ENCODE data around the gene ASPHD2.
"Not testable (repeated sequence)": the region's sequence is repeated elsewhere in the genome, so short reads cannot be mapped to it uniquely, and the experiment has no call there.

The ASPHD2 gene

GRCh38 chr22:26416670-26417276 is 12.3 kb upstream of the ASPHD2 start:
- no peak for DNase-seq (ENCODE audit: low read depth)

- no peak for DNase-seq (ENCODE audit: low read depth)
These were observed 11.7 kb upstream of the ASPHD2 start for GRCh38 chr22:26417406-26417805.

DNA sequence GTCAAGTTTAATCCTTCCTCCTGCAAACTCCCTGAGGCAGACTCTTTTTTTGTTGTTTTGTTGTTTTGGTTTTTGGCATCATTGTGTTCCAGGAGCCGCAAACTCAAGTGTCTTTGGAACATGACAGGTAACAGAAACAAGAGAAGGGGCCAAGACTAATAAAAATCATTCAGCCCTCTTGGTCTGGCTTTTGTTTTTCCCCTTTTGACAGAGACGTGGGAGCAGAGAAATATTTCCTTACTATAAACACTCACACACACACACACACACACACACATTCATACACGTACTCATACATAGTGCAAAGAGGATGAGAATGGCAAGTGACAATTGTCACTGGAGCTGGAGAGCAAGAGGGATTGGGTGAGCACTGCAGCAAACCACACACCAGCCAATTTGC is 10.4 kb upstream of the ASPHD2 start:
- no peak for DNase-seq (ENCODE audit: low read depth)

DNA sequence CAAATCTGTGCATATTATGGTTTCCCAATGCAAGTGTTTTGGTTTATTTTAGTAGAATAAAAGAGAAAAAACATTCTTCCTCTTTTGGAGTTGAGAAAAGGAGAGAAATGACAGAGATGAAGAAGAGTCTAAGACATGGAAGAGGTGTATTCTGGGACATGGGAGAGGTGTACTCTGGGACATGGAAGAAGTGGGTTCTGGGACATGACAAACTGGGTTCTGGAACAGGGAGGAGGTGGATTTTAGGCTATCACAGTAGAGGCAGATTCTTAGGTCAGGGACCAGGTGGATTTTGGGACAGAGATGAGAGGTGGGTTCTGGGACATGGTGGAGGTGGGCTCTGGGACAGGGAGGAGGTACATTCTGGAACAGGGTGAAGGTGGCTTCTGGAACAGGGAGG is 2.1 kb upstream of the ASPHD2 start:
- no peak for DNase-seq (ENCODE audit: low read depth)

- DNase-seq (ENCODE audit: low read depth): no peak
These were observed 612 bp downstream of the ASPHD2 start for GRCh38 chr22:26429458-26430286.

DNA sequence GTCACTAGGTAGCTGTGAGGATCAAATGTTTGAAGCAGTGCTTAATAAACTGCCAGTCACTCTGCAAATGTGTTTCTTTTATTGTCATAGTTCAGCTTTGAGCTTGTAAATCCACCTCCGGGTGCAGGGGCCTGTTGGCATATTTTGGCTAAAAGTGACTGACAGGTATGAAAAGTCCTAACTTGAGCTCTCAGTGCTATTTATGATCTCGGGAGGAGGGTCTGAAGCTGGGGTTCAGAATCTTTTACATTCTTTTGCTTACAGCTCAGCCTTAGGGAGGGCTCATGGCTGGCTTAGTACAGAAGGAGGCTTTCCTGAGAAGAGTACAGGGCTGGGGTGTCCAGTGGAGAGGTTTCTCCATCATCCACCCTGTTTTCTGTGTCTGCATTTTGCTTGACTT is 1.5 kb downstream of the ASPHD2 start:
- DNase-seq (ENCODE audit: low read depth): no peak

DNA sequence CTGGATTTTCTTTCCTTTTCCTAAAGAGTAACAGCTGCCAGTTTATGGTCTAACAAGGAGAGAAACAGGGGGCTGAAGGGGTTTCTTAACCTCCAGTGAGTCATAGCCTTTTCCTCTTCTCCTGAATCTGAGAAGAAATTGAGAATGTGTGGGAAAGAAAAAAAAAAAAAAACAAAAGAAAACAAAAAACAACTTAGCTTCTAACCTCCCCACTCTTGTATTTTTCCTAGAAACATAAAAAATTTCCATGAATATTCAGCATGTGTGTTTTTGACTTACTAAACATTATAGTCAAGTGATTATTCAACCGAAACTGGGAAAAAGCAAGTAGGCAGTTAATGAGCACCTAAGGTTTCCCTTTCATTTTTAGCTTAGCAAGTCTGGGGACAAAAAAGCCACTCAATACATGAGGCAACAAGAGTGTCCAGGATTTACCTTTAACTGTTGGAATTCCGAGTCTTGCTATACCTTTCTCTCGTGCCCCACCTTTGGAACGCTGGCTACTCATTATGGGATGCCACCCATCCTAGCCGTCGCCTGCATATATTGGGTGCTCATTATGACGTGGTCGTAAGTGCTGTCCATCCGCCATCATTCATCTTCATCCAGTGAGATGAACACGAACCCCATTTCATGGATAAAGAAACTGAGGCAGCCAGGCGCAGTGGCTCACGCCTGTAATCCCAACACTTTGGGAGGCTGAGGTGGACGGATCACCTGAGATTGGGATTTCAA is 2.4 kb downstream of the ASPHD2 start:
- no peak for DNase-seq (ENCODE audit: low read depth)

DNA sequence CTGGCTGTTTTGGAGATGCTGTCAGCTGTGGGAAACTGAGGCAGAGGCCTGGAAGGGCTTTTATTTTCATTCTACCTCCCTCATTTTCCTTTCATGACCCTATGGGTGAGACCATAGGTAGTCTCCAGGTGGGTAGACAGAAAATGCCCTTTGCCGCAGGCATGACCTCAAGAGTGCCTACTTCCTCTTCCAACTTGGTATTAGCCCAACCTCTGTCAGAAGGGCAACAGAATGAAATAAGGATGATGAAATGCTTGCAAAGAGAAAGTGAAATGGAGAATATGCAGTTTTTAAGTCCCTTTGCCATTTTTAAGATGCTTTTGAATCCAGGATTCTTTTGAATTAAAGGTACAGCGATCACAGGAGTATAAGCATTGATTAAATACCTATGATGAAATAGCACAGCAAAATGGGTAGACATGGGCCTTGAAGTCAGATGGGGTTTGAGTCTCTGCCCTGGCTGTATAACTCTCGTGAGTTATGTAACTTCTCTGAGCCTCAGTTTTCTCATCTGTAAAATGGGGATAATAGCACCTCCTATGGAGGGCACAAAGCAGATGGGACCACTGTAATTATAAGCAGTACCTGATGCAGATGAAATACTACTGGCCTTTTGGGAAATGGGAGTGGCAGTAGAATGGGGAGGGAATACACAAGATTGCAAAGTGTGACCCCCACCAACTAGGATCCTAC is 3.7 kb downstream of the ASPHD2 start:
- no peak for DNase-seq (ENCODE audit: low read depth)

GRCh38 chr22:26433805-26434204 is 4.7 kb downstream of the ASPHD2 start:
- no peak for DNase-seq (ENCODE audit: low read depth)

DNA sequence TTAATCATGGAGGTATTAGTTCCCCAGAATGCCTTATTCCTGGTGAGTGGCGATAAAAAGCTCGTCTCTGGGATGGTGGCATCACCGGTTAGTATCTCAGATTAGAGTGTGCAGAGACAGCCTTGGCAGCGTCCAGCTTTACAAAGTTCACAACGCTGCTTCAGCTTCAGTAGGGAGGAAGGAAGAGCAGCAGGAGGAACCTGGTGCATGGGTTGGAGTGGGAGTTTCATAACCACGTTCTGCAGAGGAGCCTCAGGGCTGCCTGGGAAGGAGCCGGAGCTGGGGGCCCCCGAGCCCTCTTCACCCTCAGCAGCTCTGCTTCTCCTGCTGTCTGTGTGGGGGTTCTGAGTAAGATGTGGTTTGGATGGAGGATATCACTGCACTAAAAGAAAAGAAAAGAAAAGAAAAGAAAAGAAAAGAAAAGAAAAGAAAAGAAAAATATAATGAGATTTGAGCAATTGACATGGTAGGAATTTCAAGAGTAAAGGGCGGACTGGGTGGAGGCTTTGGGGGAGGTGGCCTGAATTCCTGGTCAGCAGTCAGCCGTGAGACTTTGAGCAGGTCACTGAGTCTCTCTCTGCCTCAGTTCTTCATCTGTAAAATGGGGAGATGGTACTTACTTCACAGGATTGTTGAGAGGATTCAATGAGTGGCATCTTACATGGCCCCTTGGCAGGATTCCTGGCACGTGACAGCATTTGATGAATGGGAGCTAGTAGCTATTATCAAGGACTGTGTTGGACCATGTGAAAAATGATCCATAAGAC is 6.5 kb downstream of the ASPHD2 start:
- DNase-seq (ENCODE audit: low read depth): no peak

- no peak for DNase-seq (ENCODE audit: low read depth)
These were observed 7.9 kb downstream of the ASPHD2 start for GRCh38 chr22:26436903-26437515.

GRCh38 chr22:26437694-26438392 is 8.8 kb downstream of the ASPHD2 start:
- no peak for DNase-seq (ENCODE audit: low read depth)

DNA sequence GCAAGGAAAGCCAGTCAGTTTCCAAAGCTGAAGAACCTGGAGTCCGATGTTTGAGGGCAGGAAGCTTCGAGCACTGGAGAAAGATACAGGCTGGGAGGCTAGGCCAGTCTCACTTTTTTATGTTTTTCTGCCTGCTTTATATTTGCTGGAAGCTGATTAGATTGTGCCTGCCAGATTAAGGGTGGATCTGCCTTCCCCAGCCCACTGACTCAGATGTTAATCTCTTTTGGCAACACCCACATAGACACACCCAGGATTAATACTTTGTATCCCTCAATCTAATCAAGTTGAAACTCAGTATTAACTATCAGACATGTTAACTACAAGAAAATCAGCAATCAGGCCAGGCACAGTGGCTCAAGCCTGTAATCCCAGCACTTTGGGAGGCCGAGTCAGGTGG is 9.7 kb downstream of the ASPHD2 start:
- DNase-seq (ENCODE audit: low read depth): not testable (repeated sequence)

DNA sequence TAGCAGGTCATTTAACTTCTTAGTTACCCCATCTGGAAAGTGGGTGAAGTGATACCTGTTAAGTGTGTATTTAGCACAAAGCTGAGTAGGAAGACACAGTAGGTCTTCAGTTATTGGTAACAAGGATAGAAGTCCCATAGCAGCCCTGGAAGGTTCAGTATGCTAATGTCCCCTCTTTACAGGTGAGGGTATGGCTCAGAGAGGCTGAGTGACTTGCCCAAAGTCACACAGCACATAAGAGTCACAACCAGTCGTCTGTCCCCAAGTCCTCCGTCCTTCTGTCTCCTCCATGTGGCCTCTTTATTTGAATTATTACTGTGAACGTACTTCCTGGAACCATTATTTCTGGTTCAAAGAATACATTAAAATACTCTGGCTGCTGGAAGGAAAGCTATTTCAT is 10.5 kb downstream of the ASPHD2 start:
- no peak for DNase-seq (ENCODE audit: low read depth)

GRCh38 chr22:26442086-26442756 is 13.2 kb downstream of the ASPHD2 start:
- DNase-seq (ENCODE audit: low read depth): no peak

GRCh38 chr22:26443901-26444690 is 15.0 kb downstream of the ASPHD2 start:
- DNase-seq (ENCODE audit: low read depth): no peak

GRCh38 chr22:26444777-26445176 is 15.7 kb downstream of the ASPHD2 start:
- no peak for DNase-seq (ENCODE audit: low read depth)

DNA sequence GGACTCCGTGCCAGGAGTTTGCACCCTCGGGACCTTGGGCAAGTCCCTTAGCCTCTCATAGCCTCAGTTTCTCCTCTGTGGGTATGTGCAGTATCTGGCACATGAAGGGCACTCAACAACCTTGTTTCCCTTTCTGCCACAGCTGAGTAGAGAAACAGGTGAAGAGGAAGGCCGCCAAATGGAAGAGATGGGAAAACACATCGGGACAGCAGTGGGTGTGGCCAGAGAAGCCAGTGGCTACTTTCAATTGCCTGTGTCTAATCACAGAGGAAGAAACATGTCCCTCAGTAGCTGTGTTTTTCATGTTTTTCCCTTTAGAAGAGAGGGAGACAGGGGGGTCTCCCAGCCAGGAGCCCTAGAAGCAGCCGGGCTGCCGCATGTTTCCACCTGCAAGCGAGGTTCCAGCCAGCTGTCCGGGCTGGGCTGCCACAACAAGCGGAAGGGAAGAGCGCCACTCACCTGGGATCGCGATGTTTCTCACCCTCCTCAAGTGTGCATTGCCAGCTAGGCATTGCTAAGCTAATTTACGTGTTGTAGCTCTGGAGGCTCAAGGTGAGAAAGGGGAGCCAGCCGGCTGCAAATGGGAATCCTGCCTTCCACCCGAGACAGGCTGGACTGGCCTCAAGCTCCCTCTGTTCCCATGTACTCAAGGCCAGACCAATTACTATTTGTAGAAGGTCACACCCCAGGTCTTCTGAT is 16.7 kb downstream of the ASPHD2 start:
- DNase-seq (ENCODE audit: low read depth): no peak
